ENCODE data around the gene ENTREP3.
A peak's percentile ranks its signal among the peaks of the same experiment; 100 is the strongest.

The ENTREP3 gene

DNA sequence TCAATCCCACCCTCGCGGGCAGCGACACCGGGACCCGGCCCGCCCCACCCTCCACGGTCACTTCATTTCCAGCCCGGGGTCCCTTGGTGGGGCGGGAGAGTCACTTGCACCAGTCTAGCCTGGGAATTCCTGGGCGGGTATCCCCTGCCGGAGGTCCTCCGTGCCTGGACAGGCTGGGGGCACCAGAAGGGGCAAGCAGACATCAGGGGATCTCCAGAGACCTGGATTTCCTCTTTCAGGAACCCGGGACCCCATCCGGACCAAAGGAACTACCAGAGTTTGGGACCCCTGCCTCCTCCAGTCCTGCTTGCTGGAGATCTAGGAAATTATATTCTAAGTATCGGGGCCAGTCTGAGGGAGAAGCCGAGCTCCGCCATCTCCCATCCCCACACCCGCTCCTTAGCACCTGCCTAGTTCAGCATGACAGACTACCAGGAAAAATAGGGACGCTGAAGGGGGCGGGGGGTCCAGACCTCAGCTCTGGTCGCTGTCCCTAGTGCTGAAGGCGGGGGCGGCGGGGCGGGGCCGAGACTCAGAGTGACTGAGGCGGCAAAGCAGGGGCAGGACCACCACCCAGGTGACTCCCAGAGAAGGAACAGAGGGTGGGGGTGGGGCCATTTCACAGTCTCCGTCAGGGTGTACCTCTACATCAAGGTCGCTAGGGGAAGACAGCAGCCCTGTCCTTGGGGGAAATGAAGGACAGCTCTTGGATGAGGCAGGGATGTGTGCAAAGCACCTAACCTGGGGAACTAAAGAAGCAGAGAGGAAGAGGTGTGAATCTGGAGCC, 22.8 kb upstream of the ENTREP3 start:
- DNase-seq (ENCODE audit: low read depth), result no peak

DNA sequence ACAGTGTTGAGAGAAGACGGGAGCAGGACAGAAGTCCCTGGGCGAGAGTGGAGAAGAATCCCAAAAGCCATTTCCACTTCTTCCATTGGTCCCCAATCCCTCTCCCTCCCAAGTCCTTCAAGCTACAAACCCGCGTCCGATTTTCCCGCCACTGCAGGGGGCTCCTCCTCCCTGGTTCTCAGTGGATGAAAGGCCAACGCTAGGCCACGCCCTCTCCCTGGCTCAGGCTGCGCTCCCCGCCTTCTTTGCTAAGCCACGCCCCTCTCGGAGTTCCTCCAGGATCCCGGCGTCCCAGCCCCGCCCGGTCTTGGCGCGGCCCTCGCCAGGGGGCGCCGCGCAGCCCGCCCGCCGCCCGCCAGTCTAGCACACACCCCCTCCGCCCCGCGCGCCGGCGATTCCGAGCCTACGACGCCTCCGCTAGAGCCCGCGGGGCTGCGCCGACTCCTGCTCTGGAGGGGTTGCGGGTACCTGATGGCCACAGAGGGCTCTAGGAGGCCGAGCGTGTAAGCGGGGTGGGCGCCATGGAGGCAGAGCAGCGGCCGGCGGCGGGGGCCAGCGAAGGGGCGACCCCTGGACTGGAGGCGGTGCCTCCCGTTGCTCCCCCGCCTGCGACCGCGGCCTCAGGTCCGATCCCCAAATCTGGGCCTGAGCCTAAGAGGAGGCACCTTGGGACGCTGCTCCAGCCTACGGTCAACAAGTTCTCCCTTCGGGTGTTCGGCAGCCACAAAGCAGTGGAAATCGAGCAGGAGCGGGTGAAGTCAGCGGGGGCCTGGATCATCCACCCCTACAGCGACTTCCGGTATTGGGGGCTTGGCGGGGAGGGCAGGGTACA, 22.0 kb upstream of the ENTREP3 start, which contains the start of gene HCN3:
Gene HCN3 (plus strand): TSS at position 394 of the 832 bp plus-strand sequence. CDS start 128 bp downstream, at position 522.
- peak; percentile 87 for DNase-seq (ENCODE audit: low read depth)

DNA sequence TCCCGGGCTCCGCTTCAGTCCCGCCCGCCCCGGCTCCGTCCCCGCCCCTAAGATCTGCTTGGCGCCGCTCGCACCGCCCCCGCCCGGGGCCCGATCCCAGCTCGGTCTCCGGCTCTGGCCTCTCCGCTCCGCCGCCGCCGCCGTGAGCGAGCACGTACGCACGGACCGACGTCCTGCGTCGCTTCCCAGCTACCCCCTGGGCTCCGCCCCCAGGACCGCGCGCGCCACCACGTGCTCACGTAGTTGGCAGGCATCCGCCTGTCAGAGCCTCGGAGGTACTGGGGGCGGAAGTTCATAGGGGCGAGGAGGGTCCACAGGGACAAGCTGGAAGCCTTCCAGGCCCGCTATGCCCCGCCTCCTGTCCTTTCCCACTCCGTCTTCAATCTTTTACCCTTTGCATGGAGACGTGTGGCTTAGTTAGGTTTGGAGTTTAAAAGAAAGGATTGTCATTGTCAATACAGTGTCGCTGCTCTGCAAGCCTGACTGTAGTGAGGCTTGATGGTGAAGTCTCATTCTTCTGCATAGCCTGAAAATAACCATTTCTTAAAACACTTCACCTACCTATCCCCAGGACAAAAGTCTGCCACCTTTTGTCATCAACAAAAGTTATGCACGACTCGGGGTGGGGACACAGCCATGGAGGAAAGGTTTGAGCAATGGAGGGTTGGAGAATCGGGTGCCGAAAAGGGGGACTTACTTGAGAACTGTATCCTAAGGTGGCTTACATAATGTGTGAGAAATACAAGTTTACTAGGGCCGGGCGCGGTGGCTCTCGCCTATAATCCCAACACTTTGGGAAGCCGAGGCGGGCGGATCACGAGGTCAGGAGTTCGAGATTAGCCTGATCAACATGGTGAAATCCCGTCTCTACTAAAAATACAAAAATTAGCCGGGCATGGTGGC, 18.3 kb upstream of the ENTREP3 start, which contains the start of gene CLK2:
Gene CLK2 (minus strand): TSS at position 162 of the 903 bp plus-strand sequence. CDS start 2,527 bp downstream, outside the sequence.
- peak; percentile 50 for DNase-seq (ENCODE audit: low read depth)

DNA sequence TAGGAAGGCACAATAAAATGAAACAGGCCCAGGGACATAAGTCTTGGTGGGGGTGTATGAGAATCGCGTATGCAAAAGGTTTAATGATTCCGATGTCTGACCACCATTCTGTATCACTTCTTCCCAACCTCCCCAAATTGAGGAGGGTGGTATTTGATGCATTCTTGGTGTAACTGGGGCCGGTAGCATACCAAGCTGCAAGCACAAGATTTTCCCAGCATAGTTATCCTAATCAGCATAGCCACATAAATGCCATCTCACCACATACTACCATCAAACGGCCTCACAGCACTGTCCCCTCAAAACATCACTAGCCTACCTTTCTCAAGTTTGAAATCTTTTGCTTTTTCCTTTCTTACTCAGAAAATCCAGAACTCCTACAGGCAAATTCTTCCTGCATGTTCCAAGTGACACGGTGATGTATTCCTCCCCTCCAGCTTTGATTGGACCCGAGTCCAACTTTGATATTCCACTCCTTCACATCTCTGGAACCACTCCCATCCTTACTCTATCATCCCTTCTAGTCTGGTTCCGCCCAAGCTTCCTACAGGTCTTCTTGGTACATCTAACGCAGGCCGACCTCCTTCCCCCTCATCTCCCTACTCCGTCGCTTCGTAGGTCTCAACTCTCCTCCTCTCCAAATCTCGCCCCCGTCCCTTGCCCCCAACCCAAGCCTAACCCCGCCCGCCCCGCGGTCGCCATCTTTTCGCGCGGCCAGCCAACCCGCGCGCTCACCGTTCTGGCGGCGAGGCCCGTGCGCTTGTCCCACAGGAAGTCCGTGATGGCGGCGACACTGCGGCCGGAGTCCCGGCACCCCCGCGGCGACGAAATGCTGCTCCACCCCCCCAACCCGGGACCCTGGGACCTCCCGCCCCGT, 17.4 kb upstream of the ENTREP3 start:
- no peak for DNase-seq (ENCODE audit: low read depth)

DNA sequence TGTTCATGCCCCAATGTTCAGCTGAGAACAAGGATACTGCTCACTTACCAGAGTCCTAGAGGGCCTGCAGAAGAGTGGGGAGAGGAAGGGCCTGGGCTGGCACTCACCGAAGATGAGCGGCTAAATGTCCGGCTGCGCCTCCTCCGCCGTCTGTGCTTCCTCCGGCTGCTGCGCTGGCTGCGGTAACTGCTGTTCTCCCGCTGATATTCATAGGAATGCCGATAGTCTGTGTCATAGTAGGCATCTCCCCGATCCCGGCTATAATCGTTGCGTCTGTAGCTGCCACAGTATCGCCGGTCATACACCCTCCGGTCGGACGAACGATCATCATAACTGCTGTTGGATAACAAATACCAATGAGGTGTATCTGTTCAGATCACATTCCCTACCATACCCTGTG, 14.1 kb upstream of the ENTREP3 start:
- no peak for DNase-seq (ENCODE audit: low read depth)

DNA sequence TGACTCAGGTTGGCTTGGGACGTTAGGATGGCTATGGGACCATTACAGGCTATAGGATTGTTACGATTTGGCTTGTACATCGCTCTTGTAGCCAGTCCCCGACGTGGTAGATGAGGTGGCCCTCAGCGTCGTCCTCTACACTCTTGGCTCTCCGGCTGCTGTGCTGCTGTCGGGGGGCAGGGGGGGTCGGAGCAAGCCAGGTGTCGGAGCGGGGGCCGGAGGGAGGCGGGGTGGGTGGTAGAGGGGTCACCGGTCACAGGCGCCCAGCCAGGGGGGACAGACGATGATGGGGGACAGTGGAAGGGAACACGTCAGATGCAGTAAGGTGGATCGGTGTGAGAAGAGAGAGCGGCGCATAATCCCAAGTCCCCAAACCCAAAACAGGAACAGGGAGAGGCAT, 13.3 kb upstream of the ENTREP3 start:
- no peak for DNase-seq (ENCODE audit: low read depth)

DNA sequence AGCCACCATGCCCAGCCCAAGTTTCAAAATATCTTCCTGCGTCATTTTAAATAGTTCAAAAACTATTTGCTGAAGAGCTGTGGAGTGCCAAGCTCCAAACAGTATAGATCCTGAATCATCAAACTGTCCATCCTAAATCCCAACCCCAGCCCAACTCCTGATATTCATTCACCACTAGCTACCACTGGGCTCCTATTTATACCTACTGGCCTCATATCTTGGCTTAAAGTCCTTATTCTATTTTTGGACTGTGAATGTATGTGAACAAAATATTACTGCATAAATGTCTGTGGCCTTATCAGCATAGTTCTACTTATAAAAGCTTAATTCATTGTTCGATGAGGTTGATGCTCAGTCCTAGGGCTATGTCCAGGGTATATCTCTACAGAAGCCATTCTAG, 12.1 kb upstream of the ENTREP3 start:
- no peak for DNase-seq (ENCODE audit: low read depth)

DNA sequence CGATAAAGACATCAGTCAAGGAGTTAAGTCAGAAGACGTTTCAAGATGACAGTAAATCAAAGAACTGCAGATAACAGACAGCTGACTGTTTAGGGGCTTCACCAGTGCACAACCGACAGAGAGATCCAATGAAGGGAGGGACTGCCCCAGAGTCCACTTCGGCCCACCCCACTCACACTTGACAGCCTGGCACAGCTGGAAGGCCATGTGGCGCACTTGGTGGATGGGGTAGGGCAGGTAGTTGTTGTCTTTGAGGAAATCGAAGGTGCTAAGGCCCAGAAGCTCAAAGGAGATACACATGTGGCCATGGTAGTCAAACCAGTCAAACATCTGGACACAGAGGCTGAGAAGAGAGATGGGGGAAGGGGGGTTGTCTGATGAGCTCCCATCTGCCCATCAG, 11.3 kb upstream of the ENTREP3 start:
- no peak for DNase-seq (ENCODE audit: low read depth)

DNA sequence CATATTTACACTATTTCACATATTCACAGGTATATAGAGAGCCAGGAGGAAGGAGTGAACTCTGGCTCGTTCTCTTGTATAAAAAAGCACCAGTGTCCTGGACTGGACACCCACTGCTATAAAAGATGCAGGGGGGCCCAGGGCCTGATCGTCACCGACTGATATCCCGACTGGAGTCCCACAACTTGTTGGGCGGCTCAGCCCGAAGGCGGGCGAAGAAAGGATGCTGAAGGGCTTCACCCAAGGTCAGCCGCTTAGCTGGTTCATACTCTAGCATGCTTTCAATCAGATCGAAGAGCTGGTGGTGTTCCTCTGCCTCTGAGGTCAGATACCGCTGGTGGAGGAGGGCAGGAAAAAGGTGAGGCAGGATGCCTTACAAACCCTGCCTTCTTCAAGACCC, 7.8 kb upstream of the ENTREP3 start:
- no peak for DNase-seq (ENCODE audit: low read depth)

DNA sequence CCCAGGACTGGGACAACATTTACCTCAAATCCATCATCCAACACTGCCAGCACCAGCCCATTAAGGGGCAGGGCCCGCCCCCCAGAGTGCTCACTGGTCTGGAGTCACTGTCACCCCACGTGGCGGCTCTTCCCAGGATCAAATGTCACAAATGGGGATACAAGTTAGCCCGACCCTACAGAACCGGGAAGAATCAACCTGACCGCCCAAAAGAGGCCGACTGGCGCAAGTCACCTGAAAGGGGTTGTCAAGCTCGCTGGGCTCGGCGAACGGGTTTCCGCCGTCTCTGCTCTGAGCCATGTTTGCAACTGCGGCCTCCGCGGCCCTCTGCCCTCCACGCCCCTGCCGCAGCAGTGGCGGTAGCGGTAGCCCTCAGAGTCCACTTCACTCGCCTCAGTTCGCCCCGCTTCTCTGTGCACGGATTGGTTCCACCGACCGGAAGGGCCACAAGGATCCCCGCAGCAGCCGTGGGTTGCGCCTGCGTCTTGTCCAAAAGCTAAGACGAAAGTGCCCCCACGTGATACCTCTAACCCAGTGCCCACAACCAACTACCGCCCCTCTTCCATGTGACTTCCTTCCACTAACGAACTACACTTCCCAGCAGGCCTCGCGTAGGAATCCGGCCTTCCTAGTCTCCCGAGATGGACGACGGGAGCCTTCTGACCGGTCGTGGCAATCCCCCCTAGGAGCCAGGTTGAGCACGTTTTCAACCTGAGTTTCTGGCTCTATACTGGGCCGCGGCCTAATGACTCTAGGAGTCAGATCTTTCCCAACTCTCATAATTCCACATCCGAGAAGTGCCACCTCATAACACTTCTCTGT, 6.8 kb upstream of the ENTREP3 start, which contains the start of gene SCAMP3:
Gene SCAMP3 (minus strand): TSS at position 509 of the 822 bp plus-strand sequence. CDS start 209 bp downstream, at position 300.
- DNase-seq (ENCODE audit: low read depth), result peak; percentile 95

DNA sequence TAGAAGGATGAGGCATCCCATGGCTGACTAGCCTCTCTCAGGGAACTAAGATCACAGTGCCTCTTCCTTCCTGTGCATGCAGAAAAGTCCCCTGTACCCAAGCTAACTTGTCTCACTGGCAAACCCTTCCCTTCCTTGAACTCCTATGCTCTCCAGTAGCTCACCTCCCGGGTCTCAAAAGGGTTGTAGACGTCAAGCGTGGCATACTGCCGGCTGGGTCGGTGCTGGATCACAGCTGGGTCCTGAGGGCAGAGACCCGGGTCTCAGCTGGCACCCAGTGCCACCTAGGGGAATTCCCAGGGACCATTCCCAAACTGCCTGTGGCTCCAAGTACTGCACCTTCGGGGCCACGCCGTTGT, 6.2 kb upstream of the ENTREP3 start:
- DNase-seq (ENCODE audit: low read depth), result no peak

DNA sequence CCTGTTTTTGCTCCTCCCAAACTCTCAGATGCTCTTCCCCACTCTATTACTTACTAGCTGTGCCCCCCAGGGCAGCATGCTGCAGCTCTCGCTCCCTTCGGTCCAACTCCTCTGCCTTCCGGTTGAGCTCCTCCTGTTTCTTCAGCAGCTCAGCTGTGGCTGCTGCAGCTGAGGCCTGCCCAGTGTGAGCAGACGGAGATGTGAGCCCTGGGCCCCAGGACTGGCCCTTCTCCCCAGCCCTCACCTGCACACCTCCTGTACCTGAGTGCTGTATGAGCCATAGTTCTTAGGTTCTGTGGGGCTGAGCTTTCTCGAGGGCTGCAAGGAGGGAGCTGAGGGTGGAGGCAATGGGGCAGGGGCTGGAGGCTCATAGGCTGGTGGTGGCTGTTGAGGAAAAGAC, 5.0 kb upstream of the ENTREP3 start:
- DNase-seq (ENCODE audit: low read depth), result no peak

DNA sequence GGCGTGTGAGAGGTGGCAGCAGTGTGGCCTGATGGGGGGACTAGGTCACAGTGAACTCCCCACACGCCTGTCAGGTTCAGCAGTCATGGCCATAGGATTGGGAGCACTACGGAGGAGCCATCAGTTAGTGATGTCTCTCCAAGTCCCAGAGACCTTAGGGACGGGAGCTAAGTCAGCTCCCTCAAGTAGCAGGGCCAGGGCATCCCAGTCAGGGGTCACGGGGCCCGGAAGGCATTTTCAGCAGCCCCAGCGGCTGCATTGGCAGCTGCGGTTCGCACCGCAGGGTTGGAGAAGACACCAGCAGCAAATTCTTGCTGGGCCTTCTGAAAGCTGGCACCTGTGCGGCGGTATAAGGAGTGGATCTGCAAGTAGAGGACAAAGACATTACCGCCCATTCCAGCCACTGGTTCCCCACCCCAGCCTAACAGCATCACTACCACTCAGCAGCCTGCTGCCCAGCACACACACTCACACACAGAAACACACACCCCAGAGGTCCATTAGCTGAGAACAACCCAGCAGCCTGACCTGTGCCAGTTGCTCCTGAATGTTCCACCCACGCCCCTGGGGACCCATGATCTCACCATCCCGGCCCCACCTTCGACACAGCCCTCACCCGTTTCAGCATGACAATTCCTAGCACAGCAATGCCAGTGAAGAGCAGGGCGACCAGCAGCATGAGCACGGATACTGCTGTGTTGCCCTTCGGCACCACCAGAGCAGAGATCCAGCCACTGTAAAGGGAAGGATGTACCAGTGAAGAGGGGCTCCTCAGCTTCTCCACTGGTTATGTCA, 972 bp upstream of the ENTREP3 start:
- no peak for DNase-seq (ENCODE audit: low read depth)

DNA sequence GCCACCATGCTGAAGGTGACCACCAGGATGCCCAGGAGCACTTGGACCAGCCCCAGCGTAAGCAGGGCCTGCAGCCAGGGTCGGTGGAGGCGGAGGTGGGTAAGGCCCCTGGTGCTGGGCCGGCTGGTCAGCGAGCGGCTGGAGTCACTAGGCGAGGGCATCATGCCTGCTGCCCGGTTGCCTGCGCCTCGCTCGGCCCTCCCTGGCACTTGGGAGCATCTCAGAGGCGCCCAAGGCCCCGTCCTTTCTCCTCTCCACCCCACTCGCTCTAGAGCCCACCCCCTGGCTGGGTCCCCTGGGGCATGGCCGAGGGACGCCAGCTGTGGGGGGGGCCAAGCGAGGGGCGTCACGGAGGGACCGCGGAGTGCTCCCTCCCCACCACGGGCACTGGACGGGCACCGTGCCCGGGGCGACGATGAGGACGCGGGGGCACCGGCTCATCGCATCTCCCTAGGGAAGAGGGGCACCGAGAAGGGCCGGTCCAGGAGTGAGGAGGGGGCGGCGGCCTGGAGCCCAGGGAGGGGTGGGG, 505 bp downstream of the ENTREP3 start:
- DNase-seq (ENCODE audit: low read depth), result no peak

DNA sequence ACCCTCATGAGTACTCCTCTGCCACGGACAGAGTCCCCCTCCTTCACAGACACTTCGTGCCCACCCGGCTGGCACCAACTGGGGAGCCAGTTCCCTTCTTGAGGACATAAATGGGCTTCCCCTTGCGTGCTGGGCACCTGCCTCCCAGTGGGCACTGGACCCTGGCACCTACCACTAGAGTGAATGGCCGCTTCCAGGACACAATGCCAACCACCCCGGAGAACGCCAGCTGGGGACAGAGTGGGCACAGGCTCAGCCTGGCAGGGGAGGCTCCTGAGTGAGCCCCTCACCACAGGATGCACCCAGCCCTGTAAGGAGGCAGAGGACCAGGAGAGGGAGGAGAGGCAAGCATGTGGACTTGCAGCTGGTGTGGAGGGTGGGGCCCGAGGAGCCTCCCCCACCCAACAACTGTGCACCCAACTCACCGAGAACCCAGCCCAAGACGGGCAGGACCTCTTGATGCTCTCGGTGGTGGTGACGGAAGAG, 1.0 kb downstream of the ENTREP3 start:
- DNase-seq (ENCODE audit: low read depth), result no peak

DNA sequence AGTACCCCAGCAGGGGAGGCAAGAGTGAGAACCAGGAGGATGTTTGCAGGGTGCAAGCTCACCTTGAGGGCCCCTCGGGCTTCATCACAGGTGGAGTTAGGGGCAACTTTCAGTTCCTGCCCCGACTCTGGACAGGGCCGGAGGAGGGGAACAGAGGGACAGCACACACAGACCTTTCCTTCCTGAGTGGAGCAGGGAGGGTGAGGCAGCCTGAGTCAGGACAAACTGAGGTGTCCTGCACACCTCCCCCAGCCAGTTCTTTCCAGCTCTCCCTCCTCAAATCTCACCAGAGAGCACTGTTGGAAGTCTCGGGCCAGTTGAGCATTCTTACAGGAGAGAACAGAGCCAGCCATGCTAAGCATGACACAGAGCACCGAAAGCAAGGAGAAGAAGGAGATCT, 1.5 kb downstream of the ENTREP3 start:
- no peak for DNase-seq (ENCODE audit: low read depth)

DNA sequence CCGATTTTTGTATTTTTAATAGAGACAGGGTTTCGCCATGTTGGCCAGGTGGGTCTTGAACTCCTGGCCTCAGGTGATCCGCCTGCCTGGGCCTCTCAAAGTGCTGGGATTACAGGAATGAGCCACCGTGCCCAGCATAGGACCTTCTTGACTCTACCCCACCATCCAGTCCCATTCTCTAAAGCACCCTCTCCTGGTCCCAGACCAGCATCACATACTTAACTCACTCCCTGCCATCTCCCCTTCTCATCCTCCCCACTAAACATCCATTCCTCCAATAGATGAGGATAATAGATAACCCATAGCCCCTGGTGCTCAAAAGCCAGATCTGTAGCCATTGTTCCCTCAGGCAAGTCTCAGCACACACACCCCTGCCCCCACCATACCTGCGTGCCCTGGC, 2.1 kb downstream of the ENTREP3 start:
- DNase-seq (ENCODE audit: low read depth), result no peak

DNA sequence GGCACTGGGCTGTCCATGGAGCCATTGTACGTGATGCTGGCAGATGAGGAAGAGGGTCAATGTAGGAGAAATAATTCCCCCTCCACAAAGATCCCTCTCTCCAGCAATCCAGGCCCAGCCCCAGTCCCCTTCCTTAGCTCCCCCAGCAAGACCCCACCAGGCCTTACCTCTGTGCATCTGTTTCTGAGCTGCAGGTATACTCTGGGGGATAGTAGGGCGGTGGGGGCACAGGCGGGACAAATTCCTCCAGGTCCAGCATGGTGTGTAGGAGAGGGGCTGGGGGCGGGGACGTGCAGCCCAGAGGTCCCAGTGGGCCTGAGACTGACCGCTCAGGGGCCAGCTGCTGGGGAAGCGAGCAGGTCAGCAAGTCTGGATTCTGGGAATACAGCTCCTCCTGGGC, 3.7 kb downstream of the ENTREP3 start:
- no peak for DNase-seq (ENCODE audit: low read depth)
